HG03457 (cell line): Measurements from ENCODE around the gene MELTF.

ENCODE experiments used
- ATAC-seq: cut with Tn5 transposase; IDR thresholded peaks from one replicate; pipeline ENCODE4 v1.9.1; 2021; ENCODE audit warnings: moderate number of reproducible peaks; ENCODE audit not compliant: unreplicated experiment

Gene MELTF

GRCh38 chr3:197010556-197011351, 18.9 kb downstream of the MELTF start:
- ATAC-seq: no peak

GRCh38 chr3:197009532-197010019, 20.0 kb downstream of the MELTF start:
- ATAC-seq: no peak

GRCh38 chr3:197008436-197009209, 21.0 kb downstream of the MELTF start:
- ATAC-seq: no peak

GRCh38 chr3:197007953-197008352, 21.7 kb downstream of the MELTF start:
- no peak for ATAC-seq

- ATAC-seq: no peak
Measured at GRCh38 chr3:197007296-197007940, 22.2 kb downstream of the MELTF start.

GRCh38 chr3:197006860-197007259, 22.8 kb downstream of the MELTF start:
- ATAC-seq: no peak

- ATAC-seq: no peak
Measured at GRCh38 chr3:197006446-197006845, 23.2 kb downstream of the MELTF start.

- ATAC-seq: no peak
Measured at GRCh38 chr3:197003461-197004385, 25.9 kb downstream of the MELTF start.

GRCh38 chr3:197002701-197003454, 26.7 kb downstream of the MELTF start:
- ATAC-seq: peak; percentile 50

GRCh38 chr3:197001972-197002700, 27.5 kb downstream of the MELTF start:
- no peak for ATAC-seq

- ATAC-seq: no peak
Measured at GRCh38 chr3:197001106-197001971, 28.3 kb downstream of the MELTF start.

- no peak for ATAC-seq
Measured at GRCh38 chr3:197000211-197000610, 29.4 kb downstream of the MELTF start.

GRCh38 chr3:196998966-196999760, 30.5 kb downstream of the MELTF start:
- ATAC-seq: no peak

GRCh38 chr3:196997311-196997710, 32.3 kb downstream of the MELTF start:
- no peak for ATAC-seq

GRCh38 chr3:196996454-196997265, 33.0 kb downstream of the MELTF start:
- ATAC-seq: no peak

- ATAC-seq: no peak
Measured at GRCh38 chr3:196995646-196996355, 33.8 kb downstream of the MELTF start.
